GM13977 (cell line): ENCODE data around the gene TPO.

Experiments used
- DNase-seq: peaks from one replicate; pipeline ENCODE4 v3.0.0; 2012; ENCODE audit warnings: low spot score
- in situ Hi-C: fragments of 300-500 bp; cut with MboI; formaldehyde crosslinking; loops from one replicate; pipeline ENCODE4 v1.12.0; 2022; ENCODE audit warnings: low sequenced_read_pairs, low pct_unique_long_range_greater_than_20kb, mixed read lengths, inconsistent platforms; ENCODE audit not compliant: unreplicated experiment
- TF ChIP-seq, protein P1 (sequence below): IDR thresholded peaks from 2 replicates; pipeline ENCODE4 v1.5.1; 2012; ENCODE audit warnings: mild to moderate bottlenecking, control low read depth; ENCODE audit not compliant: insufficient read depth; ENCODE audit errors: extremely low read depth, missing control alignments

TPO gene

GRCh38 chr2:1540481-1540880, 127.2 kb downstream of the TPO start:
- in situ Hi-C loops = loop anchor here (25.0 kb wide), 1 partner anchor 828 kb away; no protein-coding TSS in a partner anchor
- no peak for DNase-seq
- TF ChIP-seq, protein P1, sequence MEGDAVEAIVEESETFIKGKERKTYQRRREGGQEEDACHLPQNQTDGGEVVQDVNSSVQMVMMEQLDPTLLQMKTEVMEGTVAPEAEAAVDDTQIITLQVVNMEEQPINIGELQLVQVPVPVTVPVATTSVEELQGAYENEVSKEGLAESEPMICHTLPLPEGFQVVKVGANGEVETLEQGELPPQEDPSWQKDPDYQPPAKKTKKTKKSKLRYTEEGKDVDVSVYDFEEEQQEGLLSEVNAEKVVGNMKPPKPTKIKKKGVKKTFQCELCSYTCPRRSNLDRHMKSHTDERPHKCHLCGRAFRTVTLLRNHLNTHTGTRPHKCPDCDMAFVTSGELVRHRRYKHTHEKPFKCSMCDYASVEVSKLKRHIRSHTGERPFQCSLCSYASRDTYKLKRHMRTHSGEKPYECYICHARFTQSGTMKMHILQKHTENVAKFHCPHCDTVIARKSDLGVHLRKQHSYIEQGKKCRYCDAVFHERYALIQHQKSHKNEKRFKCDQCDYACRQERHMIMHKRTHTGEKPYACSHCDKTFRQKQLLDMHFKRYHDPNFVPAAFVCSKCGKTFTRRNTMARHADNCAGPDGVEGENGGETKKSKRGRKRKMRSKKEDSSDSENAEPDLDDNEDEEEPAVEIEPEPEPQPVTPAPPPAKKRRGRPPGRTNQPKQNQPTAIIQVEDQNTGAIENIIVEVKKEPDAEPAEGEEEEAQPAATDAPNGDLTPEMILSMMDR = no peak

GRCh38 chr2:1541040-1541439, 127.8 kb downstream of the TPO start:
- TF ChIP-seq, protein P1 = no peak
- no peak for DNase-seq
- in situ Hi-C loops = loop anchor here (25.0 kb wide), 1 partner anchor 829 kb away; no protein-coding TSS in a partner anchor

DNA sequence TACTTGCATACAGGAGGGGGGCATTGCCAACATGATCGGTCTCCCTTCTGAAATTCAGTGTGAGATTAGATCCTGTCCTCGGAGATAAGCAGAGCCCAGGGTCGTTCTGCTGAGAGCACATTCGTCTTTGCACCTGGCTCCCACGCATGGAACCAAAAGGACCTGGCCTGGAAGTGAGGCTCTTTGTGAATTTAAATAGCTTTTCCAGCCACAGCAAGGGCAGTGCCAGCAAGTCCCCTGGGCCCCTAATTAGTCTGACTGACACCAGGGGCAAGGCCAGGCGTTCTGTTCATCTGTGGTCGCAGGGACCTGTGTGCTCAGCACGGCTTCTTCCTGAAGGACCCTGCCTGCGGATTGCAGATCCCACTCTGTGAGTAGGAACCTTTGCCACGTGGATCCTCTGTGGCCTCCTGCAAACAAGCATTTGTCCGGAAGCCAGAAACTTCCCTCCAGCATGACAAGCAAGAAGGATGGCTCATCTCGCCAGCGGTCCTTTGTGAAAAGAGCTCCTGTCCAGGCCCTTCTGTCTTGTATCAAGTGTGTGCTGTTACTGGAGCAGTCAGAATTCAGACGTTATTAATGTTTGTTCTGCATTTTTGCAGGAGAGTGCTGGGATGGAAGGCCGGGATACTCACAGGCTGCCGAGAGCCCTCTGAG, 128.7 kb downstream of the TPO start:
- in situ Hi-C loops = loop anchor here (25.0 kb wide), 1 partner anchor 830 kb away; no protein-coding TSS in a partner anchor
- DNase-seq = no peak
- TF ChIP-seq, protein P1 = no peak

DNA sequence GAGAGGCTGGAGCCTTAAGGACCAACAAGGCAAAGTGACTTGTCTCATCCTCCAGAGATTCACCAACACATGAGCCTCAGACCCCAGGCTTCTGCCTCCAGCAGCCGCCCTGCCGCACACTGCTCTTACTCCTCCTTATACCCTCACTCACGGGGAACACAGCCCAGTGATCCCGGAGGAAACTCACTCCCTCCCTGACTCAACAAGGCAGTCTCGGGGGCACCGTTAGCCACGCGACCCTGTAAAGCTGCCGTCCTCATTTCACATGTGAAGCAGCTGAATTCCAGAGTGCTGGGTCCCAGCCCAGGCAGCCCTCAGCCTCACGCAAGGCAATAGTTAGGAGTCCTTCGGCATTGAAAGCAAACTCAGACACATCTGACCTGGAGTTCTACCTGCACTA, 129.7 kb downstream of the TPO start:
- DNase-seq = no peak
- TF ChIP-seq, protein P1 = no peak
- in situ Hi-C loops = loop anchor here (25.0 kb wide), 1 partner anchor 831 kb away; no protein-coding TSS in a partner anchor

DNA sequence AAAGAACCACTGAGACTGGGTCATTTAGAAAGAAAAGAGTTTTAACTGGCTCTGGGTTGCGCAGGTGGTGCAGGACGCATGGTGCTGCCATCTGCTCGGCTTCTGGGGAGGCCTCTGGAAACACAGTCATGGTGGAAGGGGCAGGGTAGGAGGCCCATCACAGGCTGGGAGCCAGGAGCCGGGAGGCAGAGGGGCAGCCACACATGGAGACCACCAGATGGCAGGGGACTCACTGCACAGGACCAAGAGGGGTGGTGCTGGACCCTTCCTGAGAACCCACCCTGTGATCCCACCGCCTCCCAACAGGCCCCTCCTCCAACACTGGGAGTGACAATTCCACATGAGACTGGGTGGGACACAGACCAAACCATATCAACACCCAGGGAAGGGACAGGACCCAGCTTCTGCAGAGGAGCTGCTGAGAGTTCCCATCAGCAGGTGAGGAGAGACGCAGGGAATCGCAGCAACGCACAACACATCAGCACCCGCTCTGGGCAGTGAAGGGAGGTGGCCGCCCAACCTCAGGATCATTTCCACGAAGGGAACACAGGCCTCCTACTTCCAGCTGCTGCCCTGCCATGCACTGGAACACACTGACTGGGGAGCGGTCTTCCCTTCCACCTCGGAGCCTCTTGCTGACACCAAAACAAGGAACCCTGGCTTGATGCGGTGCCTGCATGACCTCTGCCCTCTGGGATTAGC, 130.7 kb downstream of the TPO start:
- no peak for DNase-seq
- TF ChIP-seq, protein P1 = no peak
- in situ Hi-C loops = loop anchor here (25.0 kb wide), 1 partner anchor 832 kb away; no protein-coding TSS in a partner anchor

DNA sequence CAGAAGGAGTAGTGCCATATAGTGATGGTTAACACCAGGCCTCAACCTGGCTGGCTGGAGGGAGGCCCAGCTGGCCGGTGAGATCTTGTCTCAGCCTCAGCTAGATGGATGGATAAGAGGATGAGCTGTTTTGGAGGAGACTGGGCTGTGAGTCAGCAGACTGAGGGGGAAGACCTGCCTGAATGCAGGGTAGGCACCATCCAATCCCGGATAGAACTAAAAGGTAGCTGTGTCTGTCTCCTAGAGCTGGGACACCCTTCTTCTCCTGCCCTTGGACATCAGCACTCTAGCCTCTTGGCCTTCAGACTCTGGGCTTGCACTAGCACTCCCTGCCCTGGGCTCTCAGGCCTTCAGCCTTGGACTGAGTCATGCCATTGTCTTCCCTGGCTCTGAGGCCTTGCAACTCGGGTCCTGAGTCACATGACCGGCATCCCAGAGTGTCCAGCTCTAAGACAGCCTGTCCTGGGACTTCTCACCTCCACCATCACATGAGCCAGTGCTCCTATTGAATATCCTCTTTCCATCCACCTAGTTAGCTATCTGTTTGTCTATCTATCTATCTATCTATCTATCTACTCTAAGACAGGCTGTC, 131.3 kb downstream of the TPO start:
- TF ChIP-seq, protein P1 = no peak
- in situ Hi-C loops = loop anchor here (25.0 kb wide), 1 partner anchor 832 kb away; no protein-coding TSS in a partner anchor
- no peak for DNase-seq
